ENCODE results near the gene PGPEP1.

DNA sequence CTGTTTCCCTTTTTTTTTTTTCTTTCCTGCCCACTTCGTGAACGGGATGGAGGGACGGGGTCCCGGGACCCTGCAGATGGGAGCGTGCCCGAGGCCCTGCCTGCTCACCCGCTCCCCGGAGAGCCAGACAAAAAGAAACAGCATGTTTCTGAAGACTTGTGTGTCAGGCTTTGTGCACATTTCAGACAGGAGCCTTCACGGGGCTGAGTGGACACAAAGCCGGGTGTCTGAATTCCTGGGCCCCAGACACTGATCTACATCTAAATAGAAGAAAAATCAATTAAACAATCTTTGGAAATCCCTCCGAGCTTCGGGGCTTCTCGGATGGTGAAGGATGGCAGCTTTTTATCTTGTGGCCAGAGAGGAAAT lies 4.2 kb downstream of the PGPEP1 start:
- TF ChIP-seq, protein P1, sequence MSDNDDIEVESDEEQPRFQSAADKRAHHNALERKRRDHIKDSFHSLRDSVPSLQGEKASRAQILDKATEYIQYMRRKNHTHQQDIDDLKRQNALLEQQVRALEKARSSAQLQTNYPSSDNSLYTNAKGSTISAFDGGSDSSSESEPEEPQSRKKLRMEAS (IDR thresholded peaks at IDR 0.05), result no peak
- TF ChIP-seq CREB1 (IDR thresholded peaks at IDR 0.05; ENCODE audit: low read depth) (no peak), FOXM1 (IDR thresholded peaks at IDR 0.05; ENCODE audit: borderline replicate concordance, low read depth) (no peak), EGR1 (IDR thresholded peaks at IDR 0.05) (no peak), YY1 (IDR thresholded peaks at IDR 0.05; ENCODE audit: low read depth) (no peak)
- TF ChIP-seq, protein P2, sequence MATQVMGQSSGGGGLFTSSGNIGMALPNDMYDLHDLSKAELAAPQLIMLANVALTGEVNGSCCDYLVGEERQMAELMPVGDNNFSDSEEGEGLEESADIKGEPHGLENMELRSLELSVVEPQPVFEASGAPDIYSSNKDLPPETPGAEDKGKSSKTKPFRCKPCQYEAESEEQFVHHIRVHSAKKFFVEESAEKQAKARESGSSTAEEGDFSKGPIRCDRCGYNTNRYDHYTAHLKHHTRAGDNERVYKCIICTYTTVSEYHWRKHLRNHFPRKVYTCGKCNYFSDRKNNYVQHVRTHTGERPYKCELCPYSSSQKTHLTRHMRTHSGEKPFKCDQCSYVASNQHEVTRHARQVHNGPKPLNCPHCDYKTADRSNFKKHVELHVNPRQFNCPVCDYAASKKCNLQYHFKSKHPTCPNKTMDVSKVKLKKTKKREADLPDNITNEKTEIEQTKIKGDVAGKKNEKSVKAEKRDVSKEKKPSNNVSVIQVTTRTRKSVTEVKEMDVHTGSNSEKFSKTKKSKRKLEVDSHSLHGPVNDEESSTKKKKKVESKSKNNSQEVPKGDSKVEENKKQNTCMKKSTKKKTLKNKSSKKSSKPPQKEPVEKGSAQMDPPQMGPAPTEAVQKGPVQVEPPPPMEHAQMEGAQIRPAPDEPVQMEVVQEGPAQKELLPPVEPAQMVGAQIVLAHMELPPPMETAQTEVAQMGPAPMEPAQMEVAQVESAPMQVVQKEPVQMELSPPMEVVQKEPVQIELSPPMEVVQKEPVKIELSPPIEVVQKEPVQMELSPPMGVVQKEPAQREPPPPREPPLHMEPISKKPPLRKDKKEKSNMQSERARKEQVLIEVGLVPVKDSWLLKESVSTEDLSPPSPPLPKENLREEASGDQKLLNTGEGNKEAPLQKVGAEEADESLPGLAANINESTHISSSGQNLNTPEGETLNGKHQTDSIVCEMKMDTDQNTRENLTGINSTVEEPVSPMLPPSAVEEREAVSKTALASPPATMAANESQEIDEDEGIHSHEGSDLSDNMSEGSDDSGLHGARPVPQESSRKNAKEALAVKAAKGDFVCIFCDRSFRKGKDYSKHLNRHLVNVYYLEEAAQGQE (IDR thresholded peaks at IDR 0.05; ENCODE audit: low read depth), result no peak
